Putamen (tissue), 1 donor: Measurements from ENCODE around the gene PPP5C.

Source experiments
- DNase-seq: peaks from one replicate; pipeline ENCODE4 v3.0.0-alpha.2; 2016; ENCODE audit warnings: low spot score

PPP5C gene

DNA sequence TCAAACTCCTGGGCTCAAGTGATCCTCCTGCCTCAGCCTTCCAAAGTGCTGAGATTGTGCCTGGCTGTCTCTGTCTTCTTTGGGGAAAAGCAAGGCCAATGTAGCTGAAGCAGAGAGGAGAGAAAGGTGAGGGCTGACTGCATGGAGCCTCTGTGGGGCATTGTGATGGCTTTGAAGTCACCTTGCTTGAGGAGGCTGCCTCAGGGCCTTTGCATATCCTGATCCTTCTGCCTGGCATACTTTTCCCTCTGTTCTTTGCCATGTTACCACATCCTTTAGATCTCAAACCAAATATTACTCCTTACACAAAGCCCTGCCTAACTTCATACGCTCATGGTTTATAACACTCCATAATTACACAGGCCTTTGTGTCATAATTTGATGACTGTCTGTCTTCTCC, 9.4 kb upstream of the PPP5C start:
- no peak for DNase-seq

DNA sequence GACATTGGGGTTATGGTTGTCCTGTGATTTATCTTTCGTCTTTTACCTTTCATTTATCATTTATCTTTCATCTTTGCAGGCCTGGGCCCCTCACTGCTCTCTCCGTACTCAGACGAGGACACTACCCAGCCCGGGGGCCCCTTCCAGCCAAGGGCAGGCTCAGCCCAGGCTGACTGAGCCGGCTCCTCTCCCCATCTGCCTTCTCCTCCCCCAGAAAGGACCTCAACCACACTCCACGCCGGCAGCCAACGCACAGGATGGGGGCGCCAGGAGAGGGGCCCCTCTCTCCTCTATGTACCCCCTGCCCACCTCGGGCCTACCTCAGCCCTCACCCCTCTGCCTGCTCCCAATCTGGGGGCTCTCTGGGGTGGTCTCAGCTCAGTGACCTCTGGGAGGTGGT, 7.4 kb upstream of the PPP5C start:
- DNase-seq, result no peak

DNA sequence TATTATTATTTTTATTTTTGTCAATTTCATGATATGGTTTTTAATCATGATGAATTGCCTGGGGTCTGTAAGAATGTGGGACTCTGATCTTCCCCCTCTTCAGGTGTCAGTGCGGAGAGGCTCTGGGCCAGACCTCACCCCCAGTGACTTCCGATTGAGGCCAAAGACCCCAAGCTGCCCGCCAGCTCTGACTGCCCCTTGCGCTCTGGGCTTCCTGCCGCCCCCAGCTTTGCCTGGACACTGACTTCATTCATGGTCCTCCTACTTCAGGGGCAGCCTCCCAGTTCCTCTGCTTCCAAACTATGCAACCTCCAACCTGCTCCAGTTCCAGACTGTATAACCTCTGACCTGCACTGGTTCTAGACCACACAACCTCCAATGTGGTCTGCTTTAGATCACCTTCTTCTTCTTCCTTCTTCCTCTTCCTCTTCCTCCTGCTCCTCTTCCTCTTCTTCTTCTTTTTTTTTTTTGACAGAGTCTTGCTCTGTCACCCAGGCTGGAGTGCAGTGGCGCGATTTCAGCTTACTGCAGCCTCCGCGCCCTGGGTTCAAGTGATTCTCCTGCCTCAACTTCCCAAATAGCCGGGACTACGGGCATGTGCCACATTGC, 6.7 kb upstream of the PPP5C start:
- no peak for DNase-seq

DNA sequence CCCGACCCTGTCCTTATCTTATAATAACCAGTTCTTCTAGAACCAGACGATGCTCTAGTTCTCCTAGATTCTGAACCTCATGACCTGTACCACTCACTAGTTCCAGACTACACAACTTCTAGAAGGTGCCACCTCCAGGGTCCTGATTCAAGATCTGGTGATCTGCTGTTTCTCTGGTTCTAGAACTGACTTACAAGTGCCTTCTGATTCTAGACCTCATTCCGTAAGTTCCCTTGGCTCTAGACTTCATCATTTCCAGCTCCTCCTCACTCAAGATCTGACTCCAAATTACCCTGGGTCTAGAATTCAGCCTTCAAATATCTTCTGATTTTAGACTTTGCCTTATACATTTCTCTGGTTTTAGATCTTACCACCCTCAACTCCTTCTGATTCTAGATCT, 5.0 kb upstream of the PPP5C start:
- DNase-seq, result no peak

DNA sequence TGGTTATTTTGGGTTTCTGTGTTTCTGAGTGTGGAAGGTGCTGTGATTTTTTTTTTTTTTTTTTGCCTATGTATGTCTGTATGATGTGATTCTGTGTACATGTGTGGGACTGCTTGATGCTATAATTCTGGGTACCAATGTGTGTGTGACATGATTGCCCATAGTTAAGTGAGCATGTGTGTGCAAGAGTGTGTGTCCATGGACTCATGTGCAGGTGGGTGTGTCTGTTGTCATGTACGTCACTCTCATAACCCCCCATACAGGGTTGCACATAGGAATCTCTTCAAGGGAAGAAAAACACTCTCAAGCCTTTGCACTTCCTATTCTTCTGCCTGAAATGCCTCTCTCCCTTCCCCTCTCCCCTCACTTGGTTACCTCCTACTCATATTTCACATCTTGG, 2.5 kb upstream of the PPP5C start:
- no peak for DNase-seq

DNA sequence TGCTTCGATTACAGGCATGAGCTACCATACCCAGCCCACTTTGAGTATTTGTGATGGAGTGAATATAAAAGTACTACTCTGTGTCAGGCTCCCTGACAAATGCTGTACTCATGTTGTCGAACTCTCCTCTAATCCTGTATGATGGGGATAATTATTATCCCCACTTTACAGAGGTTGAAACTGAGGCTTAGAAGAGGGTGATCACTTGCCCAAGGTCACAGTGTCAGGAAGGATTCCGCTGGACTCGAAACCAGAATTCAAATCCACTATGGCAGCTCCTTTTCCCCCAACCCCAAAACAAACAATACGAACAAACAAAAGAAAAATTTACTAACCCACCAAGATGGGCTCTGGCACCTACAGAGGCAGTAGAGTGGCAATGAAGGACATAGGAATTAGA, 1.7 kb upstream of the PPP5C start:
- no peak for DNase-seq

DNA sequence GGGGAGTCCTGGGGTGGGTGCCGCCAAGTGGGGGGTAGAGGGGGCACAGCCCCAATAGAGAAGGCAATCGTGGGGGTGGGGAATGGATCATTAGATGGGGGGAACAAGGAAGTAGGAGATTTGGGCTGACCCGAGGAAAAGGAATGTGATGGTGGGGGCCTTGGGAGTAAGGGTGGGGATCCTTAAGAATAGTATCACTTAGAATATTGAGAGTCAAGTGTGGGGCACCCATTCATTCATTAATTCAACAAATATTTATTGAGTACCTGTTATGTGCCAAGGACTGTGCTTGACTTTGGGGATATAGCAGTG, 641 bp downstream of the PPP5C start:
- no peak for DNase-seq

DNA sequence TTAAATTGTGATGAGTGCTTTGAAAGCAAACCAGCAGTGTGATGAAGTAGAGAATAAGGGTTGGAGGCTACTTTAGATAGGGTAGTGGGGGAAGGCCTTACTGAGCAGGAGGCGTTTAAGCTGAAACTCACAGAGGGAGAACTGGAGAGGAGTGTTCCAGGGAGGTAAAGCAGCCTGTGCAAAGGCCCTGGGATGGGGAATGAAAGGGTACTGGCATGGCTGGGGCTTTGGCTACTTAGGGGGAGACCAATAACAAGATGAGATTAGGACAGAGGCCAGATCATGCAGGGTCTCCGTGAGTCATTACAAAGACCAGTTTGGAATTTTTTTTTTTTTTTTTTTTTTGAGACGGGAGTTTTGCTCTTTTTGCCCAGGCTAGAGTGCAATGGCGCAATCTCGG, 1.1 kb downstream of the PPP5C start:
- no peak for DNase-seq

DNA sequence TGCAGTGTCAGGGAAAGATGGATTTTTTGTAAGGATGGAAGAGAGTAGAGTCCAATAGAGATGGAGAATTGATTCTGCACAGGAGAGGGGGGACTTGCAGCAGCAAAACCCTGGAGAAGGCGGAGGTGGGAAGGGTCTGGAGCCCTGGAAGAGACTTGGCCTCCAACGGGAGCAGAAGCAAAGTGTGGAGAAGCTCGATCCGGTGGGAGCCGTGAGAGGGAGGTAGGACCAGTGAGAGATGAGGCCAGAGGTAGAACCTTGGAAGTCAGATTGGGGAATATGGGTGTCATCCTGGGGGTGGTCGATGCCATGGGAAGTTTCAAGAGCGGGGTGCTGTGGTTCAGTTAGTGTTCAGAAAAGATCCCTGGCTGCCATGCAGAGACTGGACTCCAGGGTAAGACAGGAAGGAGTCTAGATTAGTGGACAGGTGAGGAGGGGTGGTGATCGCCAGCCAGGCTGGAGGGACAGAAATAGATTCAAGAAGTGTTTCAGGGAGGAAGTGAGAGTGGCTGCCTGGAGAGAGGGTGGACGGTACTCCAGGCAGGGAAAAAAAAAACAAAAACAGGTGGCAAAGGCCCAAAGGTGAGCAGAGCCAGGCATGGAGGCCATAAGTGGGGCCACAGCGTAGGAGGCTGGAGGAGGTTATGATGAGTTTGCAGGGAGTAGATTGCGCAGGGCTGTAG, 2.6 kb downstream of the PPP5C start:
- no peak for DNase-seq

DNA sequence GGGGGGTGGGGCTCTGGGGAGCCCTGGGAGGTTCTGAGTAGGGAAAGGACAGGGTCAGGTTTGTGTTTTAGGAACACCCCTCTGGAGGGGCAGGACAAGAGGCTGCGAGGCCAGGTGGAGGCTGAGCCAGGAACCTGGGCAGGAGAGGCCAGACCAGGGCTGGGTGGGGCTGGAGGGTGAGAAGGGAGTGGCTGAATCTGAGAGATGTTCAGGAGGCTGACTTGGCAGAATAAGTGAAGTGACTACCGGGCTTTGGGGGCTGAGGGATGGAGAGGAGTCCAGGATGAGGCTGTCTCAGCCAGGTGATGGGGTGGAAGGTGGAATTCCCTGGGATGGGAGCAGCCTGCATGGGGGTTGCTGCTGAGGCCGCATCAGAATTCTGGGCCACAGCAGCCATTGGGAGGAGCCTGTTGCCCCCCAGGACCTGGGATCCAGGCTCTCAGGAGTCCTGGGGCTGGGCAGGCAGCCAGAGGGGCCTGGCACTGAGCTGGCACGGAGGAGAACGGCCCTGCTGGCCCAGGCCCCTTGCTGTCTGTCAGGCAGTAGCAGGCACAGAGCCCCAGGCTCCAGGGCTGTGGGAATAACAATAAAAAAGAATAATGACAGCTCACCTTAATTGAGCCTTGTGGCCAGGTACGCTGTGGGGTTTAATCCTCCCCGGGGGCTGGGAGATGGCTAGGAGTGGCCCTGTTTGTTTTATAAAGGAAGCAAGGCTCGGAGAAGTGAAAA, 3.3 kb downstream of the PPP5C start:
- no peak for DNase-seq

DNA sequence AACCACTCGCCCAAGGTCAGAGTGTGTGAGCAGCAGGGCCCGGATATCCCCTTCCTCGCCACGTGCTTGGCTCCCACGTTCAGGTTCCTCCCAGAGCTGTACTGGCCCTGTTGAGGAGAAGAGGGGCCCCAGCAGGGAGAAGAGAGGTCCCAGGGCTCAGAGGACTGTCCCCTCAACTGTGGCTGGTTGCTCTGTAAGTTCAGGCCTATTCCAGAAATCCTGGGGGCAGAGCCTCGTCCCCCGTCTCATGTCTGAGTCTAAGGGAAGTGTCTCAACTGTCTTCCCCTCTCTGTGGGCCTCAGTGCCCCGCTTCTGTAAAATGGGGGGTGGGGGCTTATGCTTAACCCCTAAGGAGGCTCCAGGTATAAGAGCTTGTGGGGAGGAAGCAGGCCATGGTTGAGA, 3.9 kb downstream of the PPP5C start:
- DNase-seq, result no peak

DNA sequence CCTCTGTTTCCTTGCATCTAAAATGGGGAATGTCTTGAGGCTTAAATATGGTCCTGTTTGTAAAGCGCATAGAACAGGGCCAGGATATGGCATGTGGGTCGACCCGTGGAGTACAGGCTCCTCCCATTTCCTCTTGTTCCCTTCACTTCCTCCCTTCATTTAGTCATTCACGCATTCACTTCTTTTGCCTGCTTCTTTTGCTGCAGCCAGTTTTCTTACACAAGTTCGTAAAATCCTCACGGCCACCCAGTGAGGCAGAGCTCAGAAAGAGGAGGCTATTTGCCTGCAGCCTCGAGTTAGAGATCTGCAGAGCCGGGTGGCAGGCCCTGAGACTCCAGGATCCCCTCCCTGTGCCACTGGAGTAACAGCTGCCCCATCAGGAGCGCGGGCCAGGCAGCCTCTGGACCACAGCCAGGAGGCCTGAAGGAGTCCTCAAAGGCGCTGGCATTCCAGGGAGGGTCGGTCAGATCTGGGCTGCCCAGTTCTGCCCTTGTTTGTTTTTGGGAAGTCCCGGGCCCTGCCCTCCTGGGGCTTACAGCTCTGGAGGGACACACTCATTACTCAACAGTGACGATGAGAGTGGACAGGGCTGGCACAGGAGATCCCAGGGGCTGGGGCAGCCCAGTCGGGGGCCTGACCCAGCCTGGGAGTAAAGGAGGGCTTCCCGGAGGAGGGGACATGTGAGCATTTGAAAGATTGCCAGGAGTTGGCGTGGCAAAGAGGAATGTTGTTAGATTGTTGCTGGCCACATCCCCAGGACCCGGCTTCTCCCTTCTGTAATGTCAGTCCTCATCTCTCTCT, 4.6 kb downstream of the PPP5C start:
- DNase-seq, result no peak

DNA sequence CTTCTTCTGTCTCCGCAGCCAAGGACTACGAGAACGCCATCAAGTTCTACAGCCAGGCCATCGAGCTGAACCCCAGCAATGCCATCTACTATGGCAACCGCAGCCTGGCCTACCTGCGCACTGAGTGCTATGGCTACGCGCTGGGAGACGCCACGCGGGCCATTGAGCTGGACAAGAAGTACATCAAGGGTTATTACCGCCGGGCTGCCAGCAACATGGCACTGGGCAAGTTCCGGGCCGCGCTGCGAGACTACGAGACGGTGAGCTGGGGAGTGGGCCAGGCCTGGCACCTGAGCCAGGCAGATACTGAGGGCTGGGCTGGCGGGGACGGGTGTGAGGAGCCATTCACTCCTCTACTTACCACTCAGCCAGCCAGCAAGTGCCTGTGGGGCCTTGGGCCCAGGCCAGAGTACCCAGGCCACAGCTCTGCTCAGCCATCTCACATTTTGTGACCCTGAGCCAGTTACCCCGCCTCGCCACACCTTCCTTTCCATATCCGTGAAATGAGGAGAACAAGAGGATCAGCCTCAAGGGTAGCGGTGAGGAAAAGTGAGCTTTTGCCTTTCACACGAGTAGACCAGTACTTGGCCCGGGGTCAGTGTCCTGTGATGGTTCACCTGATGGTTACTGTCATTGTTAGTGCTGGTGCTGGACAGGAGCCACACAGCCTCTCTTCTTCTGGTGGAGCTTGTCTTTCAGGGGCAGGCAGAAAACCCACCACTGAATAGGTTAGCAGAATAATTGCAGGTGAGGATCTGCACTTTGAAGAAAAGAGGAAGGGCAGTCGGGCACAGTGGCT, 7.0 kb downstream of the PPP5C start:
- DNase-seq, result no peak

DNA sequence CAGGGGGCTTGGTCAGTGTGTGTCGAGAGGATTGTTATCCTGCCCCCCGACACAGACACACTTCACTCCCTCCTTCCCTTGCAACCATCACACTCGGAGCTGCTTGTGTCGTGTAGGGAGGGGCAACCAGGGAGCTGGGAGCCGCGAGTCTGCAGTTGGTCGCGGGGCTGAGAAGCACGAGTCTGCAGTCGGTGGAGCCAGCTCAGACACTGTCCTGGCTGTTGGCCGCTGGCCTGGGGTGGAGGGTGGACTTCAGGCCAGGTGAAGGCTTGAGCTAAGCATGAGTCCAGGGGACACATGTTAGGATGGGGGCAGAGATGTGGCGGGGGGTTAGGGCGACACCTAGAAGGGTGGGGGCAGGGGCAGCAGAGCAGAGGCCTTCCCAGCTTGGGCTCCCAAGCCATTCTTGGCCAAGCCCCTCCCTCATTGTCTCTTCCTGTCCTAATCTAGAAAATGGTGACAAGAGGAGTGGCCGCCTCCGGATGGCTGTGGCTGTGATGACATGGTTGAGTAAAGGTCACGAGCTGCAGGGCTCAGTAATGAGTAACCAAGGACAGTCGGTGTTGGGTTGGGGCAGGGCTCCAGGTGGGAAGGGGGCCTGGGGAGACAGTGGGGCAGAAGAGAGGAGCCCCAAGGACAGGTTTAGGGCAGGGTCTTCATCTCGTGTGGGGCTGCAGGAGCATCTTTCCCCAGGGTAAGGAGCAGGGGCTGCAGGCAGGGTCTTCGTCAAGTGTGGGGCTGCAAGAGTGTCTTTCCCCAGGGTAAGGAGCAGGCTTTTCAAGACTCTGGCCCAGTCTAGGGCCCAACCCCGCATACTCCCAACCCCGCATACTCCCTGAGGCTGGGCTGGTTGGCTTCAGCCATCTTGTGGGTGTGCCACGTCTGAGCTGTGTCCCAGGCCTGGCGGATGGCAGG, 8.6 kb downstream of the PPP5C start:
- DNase-seq, result no peak

DNA sequence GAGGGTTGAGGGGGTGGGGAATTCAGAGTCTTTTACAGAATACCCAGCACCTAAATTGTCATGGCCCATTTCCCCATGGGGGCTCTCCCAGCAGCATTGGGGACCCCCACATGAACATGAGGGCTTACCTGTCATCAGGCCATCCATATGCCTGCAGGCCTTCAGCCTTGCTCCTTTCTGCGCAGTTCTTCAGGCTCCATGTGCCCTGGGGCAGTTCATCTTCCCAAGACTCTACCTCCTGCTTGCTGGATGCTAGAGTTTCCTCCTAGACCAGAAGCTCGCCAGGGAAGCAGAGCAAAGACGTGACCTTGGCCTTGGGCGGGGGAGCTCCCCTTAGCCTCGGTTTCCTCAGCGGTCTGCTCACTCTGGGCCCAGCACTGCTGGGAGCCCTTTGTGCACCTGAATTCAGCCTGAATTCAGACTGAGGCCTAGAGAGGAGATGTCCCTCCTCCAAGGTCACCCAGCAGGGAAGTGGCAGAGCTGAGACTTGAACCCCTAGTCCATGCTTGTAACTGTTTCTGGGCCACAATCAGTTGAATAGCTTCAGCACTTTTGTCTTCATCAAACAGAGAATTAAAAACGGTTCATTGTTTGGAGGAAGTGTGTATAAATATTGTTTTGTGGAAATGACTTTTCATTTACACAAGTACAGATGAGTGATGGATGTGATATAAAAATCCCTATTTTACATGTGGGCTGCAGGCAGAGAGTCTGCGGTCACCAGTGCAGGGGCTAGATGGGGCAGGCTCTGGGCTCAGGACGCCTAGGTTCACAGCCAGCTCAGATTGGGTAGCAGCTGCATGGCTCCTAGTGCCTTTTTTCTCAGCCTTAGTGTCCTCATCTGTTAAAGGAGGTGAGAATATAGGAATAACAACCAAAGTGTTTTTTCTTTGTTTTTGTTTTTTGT, 9.5 kb downstream of the PPP5C start:
- DNase-seq, result no peak

DNA sequence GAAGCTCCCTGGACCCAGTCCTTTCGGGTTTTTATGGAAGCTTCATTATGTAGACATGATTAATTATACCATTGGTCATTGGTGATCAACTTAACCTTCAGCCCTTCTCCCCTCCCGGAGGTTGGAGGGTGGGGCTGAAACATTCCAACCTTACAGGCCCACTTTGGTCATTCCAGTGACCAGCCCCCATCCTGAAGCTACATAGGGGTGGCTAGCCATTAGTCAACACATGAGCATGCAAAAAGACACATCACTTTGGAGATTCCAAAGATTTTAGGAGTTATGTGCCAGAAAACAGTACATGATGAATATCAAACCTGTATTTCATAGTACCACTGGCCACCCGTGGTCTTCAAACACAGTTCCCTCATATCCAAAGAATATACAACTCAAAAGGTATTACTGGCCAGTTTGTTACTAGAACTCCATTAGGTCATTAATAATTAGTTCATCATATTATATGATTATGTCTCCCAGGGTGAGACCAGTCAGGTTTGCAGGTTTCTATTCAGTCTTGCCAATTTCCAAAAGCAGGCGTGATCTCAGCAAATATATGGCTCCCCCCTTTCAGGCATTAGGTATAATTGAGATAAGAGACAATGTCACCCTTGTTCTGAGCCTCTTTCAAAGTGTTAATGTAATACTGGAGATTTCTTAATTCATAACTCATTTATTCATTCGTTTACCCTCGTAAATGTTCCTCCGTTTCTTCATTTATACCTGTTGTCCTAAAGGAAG, 11.1 kb downstream of the PPP5C start:
- DNase-seq, result no peak

DNA sequence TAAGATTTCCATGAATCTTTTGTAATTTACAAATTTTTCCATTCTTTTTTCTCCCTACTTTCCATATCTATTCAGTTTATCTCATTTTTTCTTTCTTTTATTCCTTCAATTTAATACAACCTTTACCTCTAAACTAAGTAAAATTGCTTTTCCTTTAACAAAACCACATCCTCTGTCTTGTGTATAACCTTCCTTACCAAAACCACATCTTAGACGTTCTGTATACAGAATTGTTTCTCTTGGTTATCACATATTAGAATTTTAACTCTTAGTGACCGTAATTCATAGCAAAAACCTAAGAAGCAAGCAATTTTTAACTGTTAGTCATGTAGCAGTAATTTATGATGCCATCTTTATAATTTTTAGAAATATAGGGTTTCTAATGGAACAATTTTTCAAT, 15.0 kb downstream of the PPP5C start:
- no peak for DNase-seq

DNA sequence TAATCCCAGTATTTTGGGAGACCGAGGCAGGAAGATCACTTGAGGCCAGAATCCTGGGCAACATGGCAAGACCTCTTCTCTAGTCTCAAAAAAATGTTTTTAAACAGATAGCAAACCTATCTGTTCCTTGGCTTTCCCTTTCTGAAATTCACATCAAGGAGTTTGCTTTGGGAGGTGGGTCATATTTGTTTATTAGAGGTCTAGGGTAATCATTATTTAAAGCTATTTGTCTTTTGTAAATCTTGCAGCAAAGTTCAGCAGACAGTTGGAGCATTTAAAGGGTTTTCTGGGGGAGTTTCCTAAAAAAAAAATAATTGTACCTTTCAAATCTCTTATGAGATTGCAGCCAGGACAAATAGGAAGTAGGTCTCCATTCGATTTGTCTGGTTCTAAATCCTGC, 17.5 kb downstream of the PPP5C start:
- no peak for DNase-seq

DNA sequence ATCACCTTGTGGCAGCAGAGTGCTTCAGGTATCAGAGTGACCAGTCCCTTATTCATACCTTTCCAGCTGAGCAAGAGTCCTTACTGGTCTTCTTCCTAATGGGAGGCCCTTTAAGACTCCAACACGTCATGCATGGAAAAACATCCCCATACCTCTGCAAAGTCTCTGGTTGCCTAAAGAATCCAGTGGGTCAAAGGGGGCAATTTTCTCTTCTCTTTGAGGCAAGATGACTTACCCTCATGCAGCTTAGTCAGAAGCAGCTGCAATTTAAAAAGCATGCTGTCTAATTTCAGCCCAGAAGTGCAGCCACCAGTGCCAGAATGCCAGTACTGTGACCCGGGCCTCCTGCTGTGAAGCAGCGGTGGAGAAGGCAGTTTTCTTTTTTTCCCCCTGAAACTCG, 18.7 kb downstream of the PPP5C start:
- DNase-seq, result no peak
